MCF 10A (cell line): ENCODE results near the gene LOXHD1. TPM values are rescaled to one million over a fixed set of nuclear protein-coding genes. Genes with fewer than 3 reads are reported as not detected.

Experiments
- BruUV-seq: library from RNA; stranded (reverse); fragments of 400-500 nt; replicated peaks from 2 replicates; lab custom pipeline; 2021; lab: Mats Ljungman, UMichigan
- CTCF ChIA-PET: fragments of 300-600 bp; sonication (Branson Sonifier 250); formaldehyde crosslinking; extraction: SDS; loops from one replicate; lab custom pipeline; 2021; ENCODE audit warnings: antibody characterized with exemption, inconsistent platforms; lab: Yijun Ruan, JAX
- POLR2A ChIA-PET: fragments of 300-600, 350-650 bp; sonication (Branson Sonifier 250); formaldehyde crosslinking; extraction: SDS; loops from one replicate; lab custom pipeline; 2020; ENCODE audit warnings: antibody characterized with exemption, inconsistent platforms; lab: Yijun Ruan, JAX
- DNase-seq: peaks from one replicate; pipeline ENCODE4 v3.0.0-alpha.2; 2018; ENCODE audit not compliant: unreplicated experiment
- H3K27ac Mint-ChIP-seq: one replicate; pipeline ENCODE4 v1.8.0; 2022; ENCODE audit warnings: mild to moderate bottlenecking, low read depth, mixed read lengths; ENCODE audit not compliant: unreplicated experiment
- H3K27me3 Mint-ChIP-seq: one replicate; pipeline ENCODE4 v1.8.0; 2022; ENCODE audit warnings: mixed read lengths; ENCODE audit not compliant: insufficient read depth, unreplicated experiment
- H3K36me3 Mint-ChIP-seq: one replicate; pipeline ENCODE4 v1.8.0; 2022; ENCODE audit warnings: mild to moderate bottlenecking, moderate library complexity, mixed read lengths; ENCODE audit not compliant: insufficient read depth, unreplicated experiment
- H3K4me1 Mint-ChIP-seq: one replicate; pipeline ENCODE4 v1.8.0; 2022; ENCODE audit warnings: mixed read lengths; ENCODE audit not compliant: insufficient read depth, unreplicated experiment
- H3K4me3 Mint-ChIP-seq: one replicate; pipeline ENCODE4 v1.8.0; 2022; ENCODE audit warnings: mild to moderate bottlenecking, moderate library complexity, mixed read lengths; ENCODE audit not compliant: unreplicated experiment
- H3K9me3 Mint-ChIP-seq: one replicate; pipeline ENCODE4 v1.8.0; 2022; ENCODE audit warnings: mixed read lengths; ENCODE audit not compliant: unreplicated experiment
- intact Hi-C: fragments of 100-400 bp; cut with micrococcal nuclease; formaldehyde crosslinking; loops from 2 replicates; pipeline ENCODE4 v1.14.1; 2022
- total RNA-seq: library from RNA; stranded (reverse); gene quantifications from 2 replicates; pipeline ENCODE4 v1.2.3, GENCODE V29; 2022
- TF ChIP-seq, protein P1 (sequence below): fragments of 200-600 bp; IDR thresholded peaks from one replicate; pipeline ENCODE4 v1.8.0; 2022; ENCODE audit warnings: antibody characterized with exemption, mild to moderate bottlenecking; ENCODE audit not compliant: unreplicated experiment

LOXHD1 gene
- total RNA-seq, 1 experiment from 2014 or later, result not detected

GRCh38 chr18:46431522-46432171 lies 225.4 kb downstream of the LOXHD1 start:
- TF ChIP-seq, protein P1, sequence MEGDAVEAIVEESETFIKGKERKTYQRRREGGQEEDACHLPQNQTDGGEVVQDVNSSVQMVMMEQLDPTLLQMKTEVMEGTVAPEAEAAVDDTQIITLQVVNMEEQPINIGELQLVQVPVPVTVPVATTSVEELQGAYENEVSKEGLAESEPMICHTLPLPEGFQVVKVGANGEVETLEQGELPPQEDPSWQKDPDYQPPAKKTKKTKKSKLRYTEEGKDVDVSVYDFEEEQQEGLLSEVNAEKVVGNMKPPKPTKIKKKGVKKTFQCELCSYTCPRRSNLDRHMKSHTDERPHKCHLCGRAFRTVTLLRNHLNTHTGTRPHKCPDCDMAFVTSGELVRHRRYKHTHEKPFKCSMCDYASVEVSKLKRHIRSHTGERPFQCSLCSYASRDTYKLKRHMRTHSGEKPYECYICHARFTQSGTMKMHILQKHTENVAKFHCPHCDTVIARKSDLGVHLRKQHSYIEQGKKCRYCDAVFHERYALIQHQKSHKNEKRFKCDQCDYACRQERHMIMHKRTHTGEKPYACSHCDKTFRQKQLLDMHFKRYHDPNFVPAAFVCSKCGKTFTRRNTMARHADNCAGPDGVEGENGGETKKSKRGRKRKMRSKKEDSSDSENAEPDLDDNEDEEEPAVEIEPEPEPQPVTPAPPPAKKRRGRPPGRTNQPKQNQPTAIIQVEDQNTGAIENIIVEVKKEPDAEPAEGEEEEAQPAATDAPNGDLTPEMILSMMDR, result no peak
- ChIA-PET POLR2A (no interaction called here), CTCF (interaction anchor here (0.6 to 1.2 kb wide), 3 partner anchors 83 to 151 kb away, joined by 3 to 5 read pairs (median 3); no protein-coding TSS in a partner anchor)
- intact Hi-C loops, result no loop called here
- Mint-ChIP-seq H3K27me3 (no peaks in the 10 kb centered on the region), H3K4me3 (no peak overlapping the region), H3K36me3 (peaks cover 10% of the 10 kb centered on the region), H3K9me3 (no peaks in the 10 kb centered on the region), H3K4me1 (peaks cover 12% of the 10 kb centered on the region), H3K27ac (no peak overlapping the region)
- DNase-seq, result no peak
- no TSS peak for BruUV-seq

GRCh38 chr18:46429649-46430224 lies 227.3 kb downstream of the LOXHD1 start:
- H3K27ac Mint-ChIP-seq, result no peak overlapping the region
- intact Hi-C loops, result loop anchor here (10.0 kb wide), 1 partner anchor 145 kb away; no protein-coding TSS in a partner anchor
- no peaks in the 10 kb centered on the region for H3K9me3 Mint-ChIP-seq

DNA sequence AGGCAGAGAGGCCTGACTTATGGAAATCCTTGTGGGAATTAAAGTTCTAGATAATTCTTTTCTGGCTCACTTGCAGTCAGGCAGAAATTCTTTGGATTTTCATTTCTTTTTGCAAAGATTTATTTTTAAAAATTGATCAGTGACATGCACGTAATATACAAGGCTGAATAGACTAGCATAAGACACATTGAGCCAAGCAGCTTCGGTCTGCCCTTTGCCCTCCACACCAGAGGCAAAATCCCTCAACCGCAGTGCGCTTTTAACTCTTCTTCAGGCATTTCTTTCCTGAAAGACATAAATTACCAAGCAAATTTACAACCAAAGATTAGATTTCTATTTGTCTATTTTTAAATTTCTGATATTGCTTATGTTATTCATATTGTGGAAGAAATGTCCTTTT lies 227.9 kb downstream of the LOXHD1 start:
- no TSS peak for BruUV-seq
- CTCF ChIA-PET, result no interaction called here
- no peaks in the 10 kb centered on the region for H3K27me3 Mint-ChIP-seq

More at GRCh38 chr18:46429649-46430224, 227.3 kb downstream of the LOXHD1 start:
- Mint-ChIP-seq H3K27me3 (no peaks in the 10 kb centered on the region), H3K4me1 (peaks cover 15% of the 10 kb centered on the region), H3K4me3 (no peak overlapping the region), H3K36me3 (peaks cover 6% of the 10 kb centered on the region)
- no TSS peak for BruUV-seq
- TF ChIP-seq, protein P1, result no peak
- DNase-seq, result no peak
- POLR2A ChIA-PET, result no interaction called here
- CTCF ChIA-PET, result interaction anchor here (1.1 kb wide), 1 partner anchor 16 kb away, joined by 3 read pairs; no protein-coding TSS in a partner anchor

GRCh38 chr18:46428368-46428767 lies 228.7 kb downstream of the LOXHD1 start:
- TF ChIP-seq, protein P1, result no peak
- POLR2A ChIA-PET, result no interaction called here
- H3K27me3 Mint-ChIP-seq, result no peaks in the 10 kb centered on the region
- H3K4me3 Mint-ChIP-seq, result no peak overlapping the region
- no TSS peak for BruUV-seq
- peaks cover 15% of the 10 kb centered on the region for H3K4me1 Mint-ChIP-seq
- no peak overlapping the region for H3K27ac Mint-ChIP-seq
- no peaks in the 10 kb centered on the region for H3K9me3 Mint-ChIP-seq
- CTCF ChIA-PET, result no interaction called here
- H3K36me3 Mint-ChIP-seq, result no peaks in the 10 kb centered on the region
- DNase-seq, result no peak
- intact Hi-C loops, result loop anchor here (10.0 kb wide), 1 partner anchor 144 kb away; no protein-coding TSS in a partner anchor

More for the DNA sequence above, 227.9 kb downstream of the LOXHD1 start:
- H3K9me3 Mint-ChIP-seq, result no peaks in the 10 kb centered on the region
- intact Hi-C loops, result loop anchor here (10.0 kb wide), 1 partner anchor 144 kb away; no protein-coding TSS in a partner anchor
- POLR2A ChIA-PET, result no interaction called here
- peaks cover 15% of the 10 kb centered on the region for H3K4me1 Mint-ChIP-seq
- no peak for DNase-seq
- no peak overlapping the region for H3K4me3 Mint-ChIP-seq
- TF ChIP-seq, protein P1, result no peak
- no peak overlapping the region for H3K27ac Mint-ChIP-seq
- peaks cover 6% of the 10 kb centered on the region for H3K36me3 Mint-ChIP-seq
